HEK293 (cell line): ENCODE results near the gene RXFP4.

Experiments used
- CTCF ChIA-PET: fragments of 350-600 bp; formaldehyde crosslinking; extraction: SDS; loops from one replicate; lab custom pipeline; 2021; ENCODE audit warnings: antibody characterized with exemption; lab: Yijun Ruan, JAX
- POLR2A ChIA-PET: fragments of 300-600 bp; formaldehyde crosslinking; extraction: SDS; loops from one replicate; lab custom pipeline; 2020; ENCODE audit warnings: antibody characterized with exemption, inconsistent platforms; lab: Yijun Ruan, JAX
- H3K27ac ChIP-seq: fragments of 200-500 bp; sonication (Bioruptor generic); 2 replicates; pipeline ENCODE4 v1.5.1; 2014; ENCODE audit warnings: low read depth, low read length, control low read depth, inconsistent platforms; ENCODE audit errors: extremely low read depth
- H3K36me3 ChIP-seq, 2 experiments: fragments of 200-500 bp in 1 of 2; sonication (Bioruptor generic) in 1 of 2; 1 replicate in 1 of 2; 2 replicates in 1 of 2; pipeline ENCODE4 v1.5.1; 2014 to 2017; ENCODE audit warnings: inconsistent platforms in 2 of 2, low read length in 2 of 2; ENCODE audit not compliant: control insufficient read depth in 2 of 2, insufficient read depth in 1 of 2
- H3K4me1 ChIP-seq: fragments of 200-500 bp; sonication (Bioruptor generic); 2 replicates; pipeline ENCODE4 v1.5.1; 2014; ENCODE audit warnings: mild to moderate bottlenecking, low read length, inconsistent platforms; ENCODE audit not compliant: control insufficient read depth, insufficient read depth
- H3K4me3 ChIP-seq: 2 replicates; pipeline ENCODE4 v1.5.1; 2011; ENCODE audit warnings: low read depth, mild to moderate bottlenecking, control low read depth, low read length, moderate library complexity
- H3K9me3 ChIP-seq: fragments of 200-500 bp; sonication (Bioruptor generic); 2 replicates; pipeline ENCODE4 v1.5.1; 2014; ENCODE audit warnings: low read depth, low read length, inconsistent platforms; ENCODE audit not compliant: control insufficient read depth, insufficient read depth
- BCL11A ChIP-seq: fragments of 450-650 bp; formaldehyde crosslinking; IDR thresholded peaks from 2 replicates; pipeline ENCODE4 v1.5.1; 2016; ENCODE audit warnings: low read depth, missing biosample characterization, missing genetic modification characterization
- BCL11B ChIP-seq: fragments of 450-650 bp; formaldehyde crosslinking; IDR thresholded peaks from 2 replicates; pipeline ENCODE4 v1.5.1; 2016; ENCODE audit warnings: low read depth, missing biosample characterization, missing genetic modification characterization
- HIC1 ChIP-seq: fragments of 450-650 bp; formaldehyde crosslinking; IDR thresholded peaks from 2 replicates; pipeline ENCODE4 v1.5.1; 2016; ENCODE audit warnings: missing biosample characterization, missing genetic modification characterization
- KLF1 ChIP-seq: fragments of 450-650 bp; formaldehyde crosslinking; IDR thresholded peaks from 2 replicates; pipeline ENCODE4 v1.5.1; 2016; ENCODE audit warnings: missing biosample characterization, missing genetic modification characterization
- KLF9 ChIP-seq: fragments of 450-650 bp; formaldehyde crosslinking; IDR thresholded peaks from 2 replicates; pipeline ENCODE4 v1.5.1; 2016; ENCODE audit warnings: missing biosample characterization, missing genetic modification characterization, low read depth
- MZF1 ChIP-seq: fragments of 450-650 bp; formaldehyde crosslinking; IDR thresholded peaks from 2 replicates; pipeline ENCODE4 v1.5.1; 2017; ENCODE audit warnings: missing biosample characterization, missing genetic modification characterization, borderline replicate concordance
- OSR2 ChIP-seq: fragments of 450-650 bp; formaldehyde crosslinking; IDR thresholded peaks from 2 replicates; pipeline ENCODE4 v1.5.1; 2016; ENCODE audit warnings: missing biosample characterization, missing genetic modification characterization
- SALL2 ChIP-seq: fragments of 450-650 bp; formaldehyde crosslinking; IDR thresholded peaks from 2 replicates; pipeline ENCODE4 v1.5.0; 2017; ENCODE audit warnings: missing biosample characterization, mild to moderate bottlenecking, missing genetic modification characterization, borderline replicate concordance
- SCRT2 ChIP-seq: fragments of 450-650 bp; formaldehyde crosslinking; IDR thresholded peaks from 2 replicates; pipeline ENCODE4 v1.5.1; 2016; ENCODE audit warnings: missing biosample characterization, missing genetic modification characterization
- SP7 ChIP-seq: fragments of 450-650 bp; formaldehyde crosslinking; IDR thresholded peaks from 2 replicates; pipeline ENCODE4 v1.5.1; 2016; ENCODE audit warnings: missing biosample characterization, missing genetic modification characterization
- ZBTB20 ChIP-seq: fragments of 450-650 bp; formaldehyde crosslinking; IDR thresholded peaks from 2 replicates; pipeline ENCODE4 v1.5.1; 2016; ENCODE audit warnings: missing biosample characterization, missing genetic modification characterization
- ZBTB21 ChIP-seq: fragments of 450-650 bp; formaldehyde crosslinking; IDR thresholded peaks from 2 replicates; pipeline ENCODE4 v1.5.1; 2017; ENCODE audit warnings: missing biosample characterization, missing genetic modification characterization
- ZBTB44 ChIP-seq: fragments of 450-650 bp; IDR thresholded peaks from 2 replicates; pipeline ENCODE4 v1.5.1; 2018; ENCODE audit warnings: missing biosample characterization, mild to moderate bottlenecking, missing genetic modification characterization
- ZFP41 ChIP-seq: fragments of 450-650 bp; formaldehyde crosslinking; IDR thresholded peaks from 2 replicates; pipeline ENCODE4 v1.5.1; 2016; ENCODE audit warnings: missing biosample characterization, missing genetic modification characterization, borderline replicate concordance
- ZNF18 ChIP-seq: fragments of 450-650 bp; formaldehyde crosslinking; IDR thresholded peaks from 2 replicates; pipeline ENCODE4 v1.5.1; 2016; ENCODE audit warnings: missing biosample characterization, missing genetic modification characterization
- ZNF2 ChIP-seq: fragments of 450-650 bp; formaldehyde crosslinking; IDR thresholded peaks from 2 replicates; pipeline ENCODE4 v1.5.1; 2016; ENCODE audit warnings: missing biosample characterization, missing genetic modification characterization
- ZNF23 ChIP-seq: fragments of 450-650 bp; formaldehyde crosslinking; IDR thresholded peaks from 2 replicates; pipeline ENCODE4 v1.5.1; 2016; ENCODE audit warnings: missing biosample characterization, missing genetic modification characterization, borderline replicate concordance
- ZNF292 ChIP-seq: fragments of 450-650 bp; formaldehyde crosslinking; IDR thresholded peaks from 2 replicates; pipeline ENCODE4 v1.5.1; 2016; ENCODE audit warnings: low read depth, missing biosample characterization, missing genetic modification characterization, borderline replicate concordance
- ZNF366 ChIP-seq: fragments of 450-650 bp; formaldehyde crosslinking; conservative IDR thresholded peaks from 2 replicates; pipeline ENCODE4 v1.5.1; 2016; ENCODE audit warnings: missing biosample characterization, missing genetic modification characterization
- ZNF626 ChIP-seq: fragments of 450-650 bp; sonication (Bioruptor Pico); formaldehyde crosslinking; IDR thresholded peaks from 2 replicates; pipeline ENCODE4 v1.5.1; 2018; ENCODE audit warnings: missing biosample characterization, missing genetic modification characterization, inconsistent platforms
- ZNF660 ChIP-seq: fragments of 450-650 bp; IDR thresholded peaks from 2 replicates; pipeline ENCODE4 v1.5.1; 2018; ENCODE audit warnings: missing biosample characterization, mild to moderate bottlenecking, missing genetic modification characterization
- ZXDB ChIP-seq: fragments of 450-650 bp; formaldehyde crosslinking; IDR thresholded peaks from 2 replicates; pipeline ENCODE4 v1.5.1; 2016; ENCODE audit warnings: missing biosample characterization, missing genetic modification characterization
- TF ChIP-seq, protein P1 (sequence below): fragments of 450-650 bp; IDR thresholded peaks from 2 replicates; pipeline ENCODE4 v1.5.1; 2018; ENCODE audit warnings: missing biosample characterization, missing genetic modification characterization
- TF ChIP-seq, protein P2 (sequence below): fragments of 450-650 bp; formaldehyde crosslinking; IDR thresholded peaks from 2 replicates; pipeline ENCODE4 v1.5.1; 2016; ENCODE audit warnings: missing biosample characterization, missing genetic modification characterization

RXFP4 gene

GRCh38 chr1:155976913-155977689 is 35.7 kb downstream of the RXFP4 start:
- Histone ChIP-seq H3K4me3 (peak overlapping the region; percentile 91), H3K4me1 (peaks cover 36% of the 10 kb centered on the region), H3K36me3 (peaks cover 0 to 7% of the 10 kb centered on the region in 2 experiments; a peak in 2 of 3 replicates), H3K27ac (peak overlapping the region; percentile 97), H3K9me3 (no peaks in the 10 kb centered on the region)
- POLR2A ChIA-PET = interaction anchor here (0.5 to 4.4 kb wide), 16 partner anchors 9 to 310 kb away, joined by 3 to 28 read pairs (median 4); partner anchors contain the start of genes KHDC4 and SYT11
- CTCF ChIA-PET = interaction anchor here (0.5 to 4.7 kb wide), 13 partner anchors 12 to 528 kb away, joined by 3 to 45 read pairs (median 4); partner anchors contain the start of gene RXFP4
- TF ChIP-seq ZNF23 (tag by site-specific recombination) (no peak), HIC1 (tag by site-specific recombination) (peak; percentile 34; the same call in 1 of the 2 replicates), ZBTB20 (peak; percentile 70), BCL11A (tag by site-specific recombination) (0 out of 2 replicates have a peak, but pooled peaks have one; percentile 55), BCL11B (peak; percentile 70; the same call in 1 of the 2 replicates), SALL2 (tag by site-specific recombination) (no peak), MZF1 (tag by site-specific recombination) (0 out of 2 replicates have a peak, but pooled peaks have one; percentile 83), ZNF366 (tag by site-specific recombination) (peak; percentile 47; the same call in 1 of the 2 replicates), SP7 (tag by site-specific recombination) (peak; percentile 94), ZNF18 (tag by site-specific recombination) (no peak), KLF1 (tag by site-specific recombination) (peak; percentile 8; the same call in 1 of the 2 replicates), ZBTB44 (no peak), ZNF2 (tag by site-specific recombination) (no peak), OSR2 (tag by site-specific recombination) (no peak)
- TF ChIP-seq, protein P1, sequence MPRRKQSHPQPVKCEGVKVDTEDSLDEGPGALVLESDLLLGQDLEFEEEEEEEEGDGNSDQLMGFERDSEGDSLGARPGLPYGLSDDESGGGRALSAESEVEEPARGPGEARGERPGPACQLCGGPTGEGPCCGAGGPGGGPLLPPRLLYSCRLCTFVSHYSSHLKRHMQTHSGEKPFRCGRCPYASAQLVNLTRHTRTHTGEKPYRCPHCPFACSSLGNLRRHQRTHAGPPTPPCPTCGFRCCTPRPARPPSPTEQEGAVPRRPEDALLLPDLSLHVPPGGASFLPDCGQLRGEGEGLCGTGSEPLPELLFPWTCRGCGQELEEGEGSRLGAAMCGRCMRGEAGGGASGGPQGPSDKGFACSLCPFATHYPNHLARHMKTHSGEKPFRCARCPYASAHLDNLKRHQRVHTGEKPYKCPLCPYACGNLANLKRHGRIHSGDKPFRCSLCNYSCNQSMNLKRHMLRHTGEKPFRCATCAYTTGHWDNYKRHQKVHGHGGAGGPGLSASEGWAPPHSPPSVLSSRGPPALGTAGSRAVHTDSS = no peak

- peaks cover 36% of the 10 kb centered on the region for H3K4me1 ChIP-seq
- CTCF ChIA-PET = interaction anchor here (0.6 to 4.7 kb wide), 13 partner anchors 9 to 527 kb away, joined by 3 to 45 read pairs (median 4); partner anchors contain the start of gene RXFP4
- TF ChIP-seq ZNF660 (tag by site-specific recombination) = peak; percentile 14; the same call in 1 of the 2 replicates
- TF ChIP-seq, protein P2, sequence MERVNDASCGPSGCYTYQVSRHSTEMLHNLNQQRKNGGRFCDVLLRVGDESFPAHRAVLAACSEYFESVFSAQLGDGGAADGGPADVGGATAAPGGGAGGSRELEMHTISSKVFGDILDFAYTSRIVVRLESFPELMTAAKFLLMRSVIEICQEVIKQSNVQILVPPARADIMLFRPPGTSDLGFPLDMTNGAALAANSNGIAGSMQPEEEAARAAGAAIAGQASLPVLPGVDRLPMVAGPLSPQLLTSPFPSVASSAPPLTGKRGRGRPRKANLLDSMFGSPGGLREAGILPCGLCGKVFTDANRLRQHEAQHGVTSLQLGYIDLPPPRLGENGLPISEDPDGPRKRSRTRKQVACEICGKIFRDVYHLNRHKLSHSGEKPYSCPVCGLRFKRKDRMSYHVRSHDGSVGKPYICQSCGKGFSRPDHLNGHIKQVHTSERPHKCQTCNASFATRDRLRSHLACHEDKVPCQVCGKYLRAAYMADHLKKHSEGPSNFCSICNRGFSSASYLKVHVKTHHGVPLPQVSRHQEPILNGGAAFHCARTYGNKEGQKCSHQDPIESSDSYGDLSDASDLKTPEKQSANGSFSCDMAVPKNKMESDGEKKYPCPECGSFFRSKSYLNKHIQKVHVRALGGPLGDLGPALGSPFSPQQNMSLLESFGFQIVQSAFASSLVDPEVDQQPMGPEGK (tag by site-specific recombination) = peak; percentile 85
- TF ChIP-seq SCRT2 (tag by site-specific recombination) = no peak
- no peak for TF ChIP-seq ZFP41
- TF ChIP-seq ZXDB (tag by site-specific recombination) = no peak
- TF ChIP-seq ZNF292 (tag by site-specific recombination) = no peak
- no peak for TF ChIP-seq ZBTB21 (tag by site-specific recombination)
- no peak for TF ChIP-seq ZNF626 (tag by site-specific recombination)
- peak; percentile 71 for TF ChIP-seq KLF9 (tag by site-specific recombination)
These were observed 36.4 kb downstream of the RXFP4 start for GRCh38 chr1:155977690-155978324.

More at GRCh38 chr1:155977690-155978324, 36.4 kb downstream of the RXFP4 start:
- Histone ChIP-seq H3K9me3 (no peaks in the 10 kb centered on the region), H3K36me3 (peaks cover 0 to 4% of the 10 kb centered on the region in 2 experiments; a peak in 2 of 3 replicates), H3K4me3 (peak overlapping the region; percentile 91), H3K27ac (peak overlapping the region; percentile 97)
- POLR2A ChIA-PET = interaction anchor here (0.6 to 4.4 kb wide), 16 partner anchors 10 to 309 kb away, joined by 3 to 28 read pairs (median 3); partner anchors contain the start of genes KHDC4, RXFP4 and SYT11
